ENCODE measurements around the gene APOLD1.

Gene APOLD1

DNA sequence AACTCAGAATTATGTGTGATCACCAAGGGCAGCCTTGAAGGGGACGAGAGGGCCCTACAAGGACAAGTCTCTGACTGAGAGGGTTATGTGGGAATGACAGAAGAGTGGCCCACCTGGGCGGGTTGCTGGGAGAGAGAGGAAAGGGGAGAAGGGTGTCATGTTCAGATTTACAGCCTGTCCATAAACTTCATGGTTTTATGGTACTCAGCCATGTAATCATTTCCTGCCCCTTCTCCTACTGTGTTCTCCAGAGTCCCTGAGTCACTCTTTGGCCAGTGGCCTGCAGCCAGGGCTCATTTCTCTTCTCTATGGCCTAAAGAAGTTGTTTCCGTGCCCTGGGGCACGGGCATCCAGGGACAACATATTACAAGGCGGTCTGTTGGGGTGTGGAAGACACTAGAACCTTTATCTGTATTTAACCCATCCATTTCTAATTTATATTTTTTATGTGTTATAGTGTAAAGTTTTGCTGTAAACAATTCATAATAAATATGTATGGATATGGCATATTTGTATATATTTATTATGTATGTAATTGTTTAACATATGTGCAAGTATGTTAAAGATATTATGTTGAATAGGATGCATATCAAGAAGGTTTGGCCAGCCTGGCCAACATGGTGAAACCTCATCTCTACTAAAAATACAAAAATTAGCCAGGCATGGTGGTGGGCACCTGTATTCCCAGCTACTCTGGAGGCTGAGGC lies 54.6 kb downstream of the APOLD1 start:
- TF ChIP-seq, protein P1, sequence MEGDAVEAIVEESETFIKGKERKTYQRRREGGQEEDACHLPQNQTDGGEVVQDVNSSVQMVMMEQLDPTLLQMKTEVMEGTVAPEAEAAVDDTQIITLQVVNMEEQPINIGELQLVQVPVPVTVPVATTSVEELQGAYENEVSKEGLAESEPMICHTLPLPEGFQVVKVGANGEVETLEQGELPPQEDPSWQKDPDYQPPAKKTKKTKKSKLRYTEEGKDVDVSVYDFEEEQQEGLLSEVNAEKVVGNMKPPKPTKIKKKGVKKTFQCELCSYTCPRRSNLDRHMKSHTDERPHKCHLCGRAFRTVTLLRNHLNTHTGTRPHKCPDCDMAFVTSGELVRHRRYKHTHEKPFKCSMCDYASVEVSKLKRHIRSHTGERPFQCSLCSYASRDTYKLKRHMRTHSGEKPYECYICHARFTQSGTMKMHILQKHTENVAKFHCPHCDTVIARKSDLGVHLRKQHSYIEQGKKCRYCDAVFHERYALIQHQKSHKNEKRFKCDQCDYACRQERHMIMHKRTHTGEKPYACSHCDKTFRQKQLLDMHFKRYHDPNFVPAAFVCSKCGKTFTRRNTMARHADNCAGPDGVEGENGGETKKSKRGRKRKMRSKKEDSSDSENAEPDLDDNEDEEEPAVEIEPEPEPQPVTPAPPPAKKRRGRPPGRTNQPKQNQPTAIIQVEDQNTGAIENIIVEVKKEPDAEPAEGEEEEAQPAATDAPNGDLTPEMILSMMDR (IDR thresholded peaks at IDR 0.05) = no peak

DNA sequence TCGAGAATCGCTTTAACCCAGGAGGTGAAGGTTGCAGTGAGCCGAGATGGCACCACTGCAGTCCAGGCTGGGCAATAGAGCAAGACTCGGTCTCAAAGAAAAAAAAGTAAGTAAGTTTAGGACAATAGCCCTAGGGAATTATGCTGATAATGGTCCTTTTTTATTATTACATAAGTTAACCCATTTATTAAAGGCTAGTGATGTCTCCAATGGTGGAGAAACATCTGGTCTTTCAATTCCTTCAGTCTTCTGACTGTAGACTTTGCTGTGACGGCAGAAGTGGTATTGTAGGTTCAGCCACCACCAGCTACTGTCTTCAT lies 55.1 kb downstream of the APOLD1 start:
- TF ChIP-seq, protein P1 (IDR thresholded peaks at IDR 0.05) = no peak
